UCSD-AML1 (cell line): Measurements from ENCODE around the gene UGT2B17.
"Not testable (repeated sequence)": the region's sequence is repeated elsewhere in the genome, so short reads cannot be mapped to it uniquely, and the experiment has no call there.

Source experiments
- DNase-seq: peaks from one replicate; lab custom pipeline; 2025; ENCODE audit not compliant: unreplicated experiment; lab: John Stamatoyannopoulos, UW

UGT2B17 gene

DNA sequence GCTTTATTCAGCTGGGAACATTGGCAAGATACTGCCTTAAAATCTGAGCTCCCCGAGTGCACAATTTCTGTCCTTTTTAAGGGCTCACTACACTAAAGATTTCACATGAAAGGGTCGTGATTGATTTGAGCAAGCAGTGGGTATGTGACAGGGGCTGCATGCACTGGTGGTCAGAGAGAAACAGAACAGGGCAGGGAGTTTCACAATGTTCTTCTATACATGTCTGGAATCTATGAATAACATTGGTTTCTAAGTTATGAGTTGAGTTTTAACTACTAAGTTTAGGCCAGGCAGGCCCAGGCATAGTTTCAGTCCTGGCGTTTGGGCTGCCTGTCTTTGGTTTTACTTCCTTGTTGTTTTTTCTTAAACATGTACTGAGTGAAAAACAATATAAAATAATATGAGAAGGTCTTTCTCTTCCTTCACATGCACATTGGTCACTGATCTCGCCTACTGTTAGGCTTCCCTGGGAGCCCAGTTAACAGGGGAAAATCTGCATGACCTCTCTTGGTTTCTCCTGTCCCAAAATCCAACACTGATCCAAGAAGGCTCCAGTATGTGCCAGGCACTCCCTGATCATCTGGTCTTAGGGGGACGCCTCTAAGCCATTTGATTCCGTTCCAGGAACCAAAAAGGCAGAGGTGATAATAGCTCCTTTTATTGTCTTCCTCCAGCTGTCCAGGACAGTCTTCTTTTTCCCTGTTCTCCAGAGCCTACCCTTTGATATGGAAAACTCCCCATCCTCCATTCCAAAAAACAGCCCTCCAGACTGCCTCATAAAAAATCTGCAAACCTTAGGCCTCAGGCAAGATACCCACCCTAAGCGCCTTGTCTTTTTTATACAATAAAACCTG is at the start of gene UGT2B17:
Gene UGT2B17 (minus strand): TSS at position 51 of the 854 bp plus-strand sequence. CDS start 7,838 bp downstream, outside the sequence.
- DNase-seq = no peak

DNA sequence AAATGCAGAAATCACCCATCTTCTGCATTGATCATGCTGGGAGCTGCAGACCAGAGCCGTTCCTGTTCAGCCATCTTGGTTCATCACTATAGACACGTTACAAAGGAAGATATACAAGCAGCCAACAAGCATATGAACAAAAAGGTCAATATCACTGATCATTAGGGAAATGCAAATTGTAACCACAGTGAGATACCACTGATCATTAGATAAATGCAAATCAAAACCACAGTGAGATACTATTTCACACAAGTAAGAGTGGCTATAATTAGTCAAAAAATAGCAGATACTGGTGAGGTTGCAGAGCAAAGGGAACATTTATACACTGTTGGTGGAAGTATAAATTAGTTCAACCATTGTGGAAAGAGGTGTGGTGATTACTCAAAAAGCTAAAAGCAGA is 46.6 kb upstream of the UGT2B17 start:
- DNase-seq = not testable (repeated sequence)

DNA sequence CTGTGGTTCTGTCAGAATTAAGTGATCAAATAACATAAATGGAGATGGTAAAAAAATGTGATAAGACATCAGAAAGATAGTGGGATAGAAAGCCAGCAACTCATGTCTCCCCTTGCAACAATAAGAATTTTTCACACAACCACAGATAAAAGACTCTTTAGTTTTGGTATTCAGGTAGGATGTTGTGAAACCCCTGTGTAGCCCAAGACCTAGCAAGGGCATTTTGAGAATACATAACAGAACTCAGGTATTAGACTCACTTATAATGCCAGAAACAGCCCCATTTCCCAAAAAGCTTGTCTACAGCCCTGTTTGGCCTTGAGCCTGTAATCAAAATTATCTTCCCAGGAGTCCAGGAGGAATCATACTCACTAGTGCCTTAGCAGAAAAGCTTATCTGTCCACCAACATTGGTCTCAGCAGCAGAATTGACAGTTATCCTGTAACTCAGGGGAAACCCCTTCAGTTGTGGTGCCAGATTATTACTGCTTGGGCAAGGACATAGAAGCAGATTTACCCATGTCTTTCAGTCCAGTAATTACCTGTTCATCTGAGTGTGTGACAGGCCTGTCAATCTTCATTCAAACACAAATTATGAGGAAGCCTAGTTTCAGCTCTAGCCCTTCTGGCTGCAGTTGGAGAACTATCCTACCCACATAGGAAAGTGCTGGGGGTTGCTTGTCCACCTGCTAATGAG is 41.0 kb upstream of the UGT2B17 start:
- DNase-seq = no peak

GRCh38 chr4:68615699-68616422 is 39.7 kb upstream of the UGT2B17 start:
- no peak for DNase-seq

DNA sequence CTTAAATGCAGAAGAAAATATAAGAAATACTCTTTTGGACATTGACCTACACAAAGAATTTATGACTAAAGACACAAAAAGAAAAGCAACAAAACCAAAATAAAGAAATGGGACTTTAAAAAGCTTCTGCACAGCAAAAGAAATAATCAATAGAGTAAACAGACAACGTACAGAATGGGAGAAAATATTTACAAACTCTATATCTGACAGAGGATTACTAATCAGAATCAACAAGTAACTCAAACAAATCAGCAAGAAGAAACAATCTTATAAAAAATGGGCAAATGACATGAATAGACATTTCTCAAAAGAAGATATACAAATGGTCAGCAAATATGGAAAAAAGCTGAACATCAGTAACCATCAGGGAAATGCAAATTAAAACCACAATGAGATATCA is 37.6 kb upstream of the UGT2B17 start:
- DNase-seq = no peak

DNA sequence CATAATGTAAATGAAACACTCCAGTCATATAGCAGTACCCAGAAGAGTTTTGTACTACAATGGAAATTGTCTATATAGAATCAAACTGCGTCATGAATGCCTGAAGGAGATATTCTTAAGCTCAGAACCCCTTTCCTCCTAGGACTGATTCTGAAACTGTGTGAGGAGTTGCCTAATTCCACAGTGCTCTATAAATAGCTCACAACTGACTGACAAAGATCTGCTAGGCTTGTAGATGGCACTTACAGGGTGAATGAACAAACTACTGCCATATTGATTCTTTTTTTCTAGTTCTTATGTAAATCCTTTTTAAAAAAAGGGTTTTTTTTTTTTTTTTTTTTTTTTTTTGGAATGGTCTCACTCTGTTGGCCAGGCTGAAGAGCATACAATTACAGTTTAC is 30.1 kb upstream of the UGT2B17 start:
- DNase-seq = no peak

- no peak for DNase-seq
These were observed 23.0 kb upstream of the UGT2B17 start for GRCh38 chr4:68599150-68599549.

DNA sequence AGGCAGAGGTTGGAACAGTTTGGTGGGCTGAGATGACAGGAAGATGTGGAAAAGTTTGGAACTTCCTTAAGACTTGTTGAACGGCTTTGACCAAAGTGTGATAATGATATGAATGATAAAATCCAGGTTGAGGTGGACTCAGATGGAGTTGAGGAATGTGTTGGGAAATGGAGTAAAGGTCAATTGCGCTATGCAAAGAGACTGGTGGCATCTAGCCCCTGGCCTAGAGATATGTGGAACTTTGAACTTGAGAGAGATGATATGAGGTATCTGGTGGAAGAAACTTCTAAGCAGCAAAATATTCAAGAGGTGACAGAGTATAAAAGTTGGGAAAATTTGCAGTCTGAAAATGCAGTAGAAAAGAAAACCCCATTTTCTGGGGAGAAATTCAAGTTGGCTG is 21.4 kb upstream of the UGT2B17 start:
- DNase-seq = no peak

DNA sequence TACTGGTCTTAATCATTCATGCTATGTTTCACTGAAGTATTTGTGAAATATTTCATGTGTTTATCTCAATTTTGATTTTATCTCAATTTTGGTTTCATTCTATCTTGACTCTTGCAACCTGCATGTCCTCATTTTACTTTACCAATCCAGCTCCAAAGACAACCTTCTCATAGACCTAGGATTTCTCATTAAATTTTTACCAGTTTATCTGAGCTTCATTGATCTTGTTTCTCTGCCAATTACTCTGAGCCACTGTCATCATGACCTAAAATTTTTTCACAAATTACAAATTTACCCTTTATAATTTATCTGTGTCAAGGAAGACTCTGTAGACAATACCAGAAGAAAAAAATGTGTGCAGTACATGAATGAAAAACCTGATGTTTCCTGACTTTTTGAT is 18.6 kb upstream of the UGT2B17 start:
- no peak for DNase-seq

DNA sequence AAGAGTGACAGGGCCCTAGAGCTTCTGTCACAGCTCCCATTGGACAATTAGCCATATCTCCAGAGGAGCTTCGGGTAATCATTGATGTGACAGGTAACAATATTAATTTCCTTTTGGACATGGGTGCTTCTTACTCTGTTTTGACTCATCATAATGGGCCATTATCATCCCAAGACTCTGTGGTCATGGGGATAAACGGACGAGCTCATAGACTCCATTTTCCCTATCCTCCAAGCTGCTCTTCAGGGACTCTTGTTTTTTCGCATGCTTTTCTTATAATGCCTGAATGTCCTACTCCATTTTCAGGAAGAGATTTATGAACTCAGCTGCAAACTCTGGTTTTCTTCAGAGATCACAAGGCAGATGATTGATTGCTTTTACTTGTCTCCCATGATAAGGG is 17.0 kb upstream of the UGT2B17 start:
- no peak for DNase-seq

DNA sequence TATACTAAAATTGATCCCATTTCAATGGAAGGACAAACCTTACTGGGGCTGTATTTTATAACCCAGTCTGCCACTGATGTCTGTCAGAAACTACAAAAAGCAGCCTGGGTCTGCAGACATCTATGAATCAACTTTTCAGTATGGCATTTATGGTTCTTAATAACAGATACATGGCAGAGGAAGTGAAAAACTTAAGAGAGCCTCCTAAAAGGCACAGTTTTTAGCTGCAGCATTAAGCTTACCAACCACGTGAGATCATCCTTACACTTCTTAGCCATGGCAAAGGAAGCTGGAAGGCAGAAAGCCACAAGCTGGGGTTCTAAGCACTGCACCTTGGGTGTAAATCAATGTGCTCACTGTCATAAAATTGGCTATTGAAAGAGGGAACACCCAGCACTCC is 16.6 kb upstream of the UGT2B17 start:
- DNase-seq = no peak

DNA sequence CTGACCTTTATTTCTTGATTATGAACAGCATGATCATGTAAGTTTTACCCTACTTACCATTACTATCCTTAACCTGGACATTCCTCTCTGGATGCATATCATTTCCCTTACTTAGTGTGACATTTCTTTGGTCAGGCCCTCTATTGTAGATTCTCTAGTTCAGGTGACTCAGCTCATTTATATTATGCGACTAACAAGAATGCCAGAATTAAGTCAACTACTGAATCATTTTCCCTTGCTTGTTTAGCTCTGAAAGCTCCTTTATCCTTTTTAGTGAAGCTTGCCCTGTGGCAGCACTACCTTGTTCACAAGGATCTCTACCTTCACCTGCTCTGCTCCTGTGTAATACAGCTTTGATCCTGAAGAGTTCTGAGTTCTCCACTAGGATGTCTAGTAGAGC is 15.1 kb upstream of the UGT2B17 start:
- DNase-seq = no peak

GRCh38 chr4:68589790-68590189 is 13.7 kb upstream of the UGT2B17 start:
- no peak for DNase-seq

- DNase-seq = no peak
These were observed 6.2 kb upstream of the UGT2B17 start for GRCh38 chr4:68582339-68582717.

DNA sequence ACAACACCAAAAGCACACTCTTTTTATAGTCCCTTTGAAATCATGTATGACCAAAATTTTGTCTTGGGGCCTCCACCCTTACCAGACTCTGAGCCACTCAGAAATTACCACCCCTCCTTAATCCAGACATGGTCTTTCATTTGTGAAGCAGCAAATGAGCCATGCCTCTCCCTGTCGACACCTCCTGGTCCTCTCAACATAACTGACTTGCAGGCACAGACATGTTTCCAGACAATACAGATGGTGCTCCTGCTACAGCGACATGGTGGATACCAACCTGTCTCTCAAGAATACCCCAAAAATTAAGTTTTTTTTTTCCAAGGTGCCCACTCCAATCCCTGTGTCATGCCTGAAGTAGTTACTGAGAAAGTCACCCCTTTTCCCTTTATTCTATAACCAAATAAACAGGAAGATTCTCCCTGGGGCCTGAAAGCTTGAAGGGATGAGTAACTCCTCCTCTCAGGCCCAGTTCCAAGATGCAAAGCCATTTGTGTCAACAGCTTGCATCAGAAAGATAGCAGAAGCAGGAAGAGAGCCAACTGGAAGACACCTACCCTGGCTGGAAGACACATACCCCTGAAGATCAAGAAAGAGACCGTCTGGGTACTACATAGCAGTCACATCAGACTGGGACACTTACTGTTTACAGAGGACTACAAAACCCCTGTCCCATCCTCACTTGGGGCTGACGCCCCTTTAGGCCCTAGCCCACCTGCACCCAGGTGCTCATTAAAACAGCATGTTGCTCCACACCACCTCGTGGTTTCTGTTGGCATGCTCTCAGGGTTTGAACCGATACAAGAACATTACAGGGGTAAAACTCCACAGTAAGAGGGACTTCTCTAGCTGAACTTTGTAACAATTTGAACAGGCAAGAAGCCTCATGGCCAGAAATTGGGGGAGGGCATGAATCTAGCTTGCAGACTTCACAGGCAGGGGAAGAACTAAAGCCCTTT is 5.5 kb upstream of the UGT2B17 start:
- no peak for DNase-seq

- no peak for DNase-seq
These were observed 1.5 kb upstream of the UGT2B17 start for GRCh38 chr4:68577590-68577989.

DNA sequence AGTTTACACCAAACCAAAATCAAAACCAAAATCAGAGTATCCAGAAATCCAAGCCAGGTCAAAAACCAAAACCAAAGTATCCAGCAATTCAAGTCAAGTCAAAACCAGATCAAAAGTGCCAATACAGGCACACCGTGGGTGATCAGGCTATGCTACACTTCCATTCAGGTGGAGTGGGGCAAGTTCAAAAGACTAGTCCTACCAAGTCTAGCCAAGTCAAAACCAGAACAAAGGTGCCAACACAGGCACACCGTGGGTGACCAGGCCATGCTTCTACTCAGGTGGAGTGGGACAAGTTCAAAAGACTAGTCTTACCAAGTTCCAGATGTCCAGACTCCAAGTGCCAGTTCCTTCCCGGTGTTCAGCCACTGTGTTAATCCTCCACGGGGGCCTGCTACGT is 486 bp downstream of the UGT2B17 start:
- not testable (repeated sequence) for DNase-seq

DNA sequence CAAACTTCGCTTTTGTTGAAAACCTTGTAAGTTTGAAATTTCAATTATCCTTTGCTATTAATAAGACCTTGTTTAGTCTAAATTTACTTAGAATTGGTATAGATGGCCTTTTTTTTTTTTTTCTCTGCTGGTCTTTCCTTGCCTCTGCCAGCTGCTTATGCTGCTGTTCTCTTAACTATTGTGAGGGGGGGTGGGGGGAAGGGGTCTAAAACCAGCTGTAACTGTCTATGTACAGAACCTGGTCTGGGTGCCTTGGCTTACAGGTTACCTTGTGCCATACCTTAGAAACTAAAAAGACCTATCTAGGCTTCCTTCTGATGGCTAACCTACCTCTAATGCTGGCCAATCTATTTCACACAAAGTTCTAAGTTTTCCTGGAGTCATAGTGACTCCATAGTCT is 1.0 kb downstream of the UGT2B17 start:
- DNase-seq = no peak

- no peak for DNase-seq
These were observed 3.4 kb downstream of the UGT2B17 start for GRCh38 chr4:68572653-68573170.

DNA sequence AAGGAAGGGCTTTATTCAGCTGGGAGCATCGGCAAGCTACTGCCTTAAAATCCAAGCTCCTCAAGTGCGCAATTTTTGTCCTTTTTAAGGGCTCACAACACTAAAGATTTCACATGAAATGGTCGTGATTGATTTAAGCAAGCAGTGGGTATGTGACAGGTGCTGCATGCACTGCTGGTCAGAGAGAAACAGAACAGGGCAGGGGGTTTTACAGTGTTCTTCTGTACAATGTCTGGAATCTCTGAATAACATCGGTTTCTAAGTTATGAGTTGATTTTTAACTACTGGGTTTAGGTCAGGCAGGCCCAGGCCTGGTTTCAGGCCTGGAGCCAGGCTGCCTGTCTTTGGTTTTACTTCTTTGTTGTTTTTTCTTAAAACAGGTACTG is 6.0 kb downstream of the UGT2B17 start:
- no peak for DNase-seq
